ENCODE results near the gene CCL23.

DNA sequence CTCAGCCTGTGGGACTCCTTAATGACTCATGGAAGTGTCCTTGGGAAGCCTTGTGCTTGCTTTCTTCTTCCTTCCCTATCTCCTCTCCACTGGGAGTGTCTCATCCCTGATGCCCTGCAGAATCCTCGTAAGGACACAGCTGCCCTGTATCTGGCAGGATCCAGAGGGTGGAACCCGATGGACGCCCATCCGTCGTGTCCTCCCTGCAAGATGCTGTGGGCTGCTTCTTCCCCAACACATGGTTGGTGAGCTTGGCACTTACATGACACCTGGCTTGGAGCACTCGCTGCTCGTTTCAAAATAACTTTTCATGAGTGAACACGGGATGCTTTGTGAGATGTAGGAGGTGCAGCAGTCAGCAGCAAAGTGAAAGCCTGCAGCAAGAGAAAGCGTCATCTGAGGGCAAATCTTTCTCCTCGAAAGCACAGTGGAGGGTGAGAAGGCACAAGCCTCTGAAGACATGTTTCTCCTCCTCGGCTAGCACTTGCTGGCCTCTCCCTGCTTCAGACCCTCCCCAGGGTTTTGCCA, 19.7 kb downstream of the CCL23 start:
- TF ChIP-seq EZH2 (IDR thresholded peaks at IDR 0.05; ENCODE audit: borderline replicate concordance, low read depth, low read length, poor library complexity, severe bottlenecking): no peak
- TF ChIP-seq, protein P1, sequence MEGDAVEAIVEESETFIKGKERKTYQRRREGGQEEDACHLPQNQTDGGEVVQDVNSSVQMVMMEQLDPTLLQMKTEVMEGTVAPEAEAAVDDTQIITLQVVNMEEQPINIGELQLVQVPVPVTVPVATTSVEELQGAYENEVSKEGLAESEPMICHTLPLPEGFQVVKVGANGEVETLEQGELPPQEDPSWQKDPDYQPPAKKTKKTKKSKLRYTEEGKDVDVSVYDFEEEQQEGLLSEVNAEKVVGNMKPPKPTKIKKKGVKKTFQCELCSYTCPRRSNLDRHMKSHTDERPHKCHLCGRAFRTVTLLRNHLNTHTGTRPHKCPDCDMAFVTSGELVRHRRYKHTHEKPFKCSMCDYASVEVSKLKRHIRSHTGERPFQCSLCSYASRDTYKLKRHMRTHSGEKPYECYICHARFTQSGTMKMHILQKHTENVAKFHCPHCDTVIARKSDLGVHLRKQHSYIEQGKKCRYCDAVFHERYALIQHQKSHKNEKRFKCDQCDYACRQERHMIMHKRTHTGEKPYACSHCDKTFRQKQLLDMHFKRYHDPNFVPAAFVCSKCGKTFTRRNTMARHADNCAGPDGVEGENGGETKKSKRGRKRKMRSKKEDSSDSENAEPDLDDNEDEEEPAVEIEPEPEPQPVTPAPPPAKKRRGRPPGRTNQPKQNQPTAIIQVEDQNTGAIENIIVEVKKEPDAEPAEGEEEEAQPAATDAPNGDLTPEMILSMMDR (conservative IDR thresholded peaks at IDR 0.05; ENCODE audit: low read depth, low read length): no peak

Measured in A673 (cell line).